HL-60 (cell line): ENCODE data around the gene U2AF2.

ENCODE experiments used
- DNase-seq, 2 experiments: peaks; one replicate each; pipeline ENCODE4 v3.0.0-alpha.2; 2010 to 2020; ENCODE audit warnings: low read depth in 1 of 2, low spot score in 1 of 2
- H3K27ac ChIP-seq: fragments of 250-450 bp; sonication (Bioruptor Pico); replicated peaks from 2 replicates; pipeline ENCODE4 v1.5.1; 2020; ENCODE audit warnings: mild to moderate bottlenecking, moderate library complexity
- H3K27me3 ChIP-seq: fragments of 250-450 bp; sonication (Bioruptor Pico); 2 replicates; pipeline ENCODE4 v1.5.1; 2021; ENCODE audit warnings: mild to moderate bottlenecking, moderate library complexity; ENCODE audit not compliant: insufficient read depth, poor library complexity, severe bottlenecking
- H3K4me3 ChIP-seq: replicated peaks from 2 replicates; pipeline ENCODE4 v1.5.1; 2011; ENCODE audit warnings: mild to moderate bottlenecking, control low read depth, low read length; ENCODE audit not compliant: insufficient read depth
- CTCF ChIP-seq: IDR thresholded peaks from one replicate; pipeline ENCODE4 v1.5.1; 2011; ENCODE audit warnings: low read length, control low read depth, inconsistent platforms; ENCODE audit not compliant: insufficient read depth
- GABPA ChIP-seq: IDR thresholded peaks from 2 replicates; pipeline ENCODE4 v1.6.1; 2012; ENCODE audit warnings: low read depth
- POLR2AphosphoS5 ChIP-seq: IDR thresholded peaks from 2 replicates; pipeline ENCODE4 v1.6.1; 2012; ENCODE audit warnings: low read depth
- REST ChIP-seq: IDR thresholded peaks from 2 replicates; pipeline ENCODE4 v1.6.1; 2012; ENCODE audit warnings: low read depth; ENCODE audit not compliant: insufficient replicate concordance
- SPI1 ChIP-seq: IDR thresholded peaks from 2 replicates; pipeline ENCODE4 v1.6.1; 2012; ENCODE audit warnings: low read depth, mild to moderate bottlenecking, borderline replicate concordance

Gene U2AF2

GRCh38 chr19:55690769-55691545, 36.1 kb downstream of the U2AF2 start:
- Histone ChIP-seq H3K4me3 (no peak overlapping the region), H3K27ac (no peak overlapping the region), H3K27me3 (no peaks in the 10 kb centered on the region)
- no peak for DNase-seq
- TF ChIP-seq CTCF: no peak
- TF ChIP-seq REST: no peak
- TF ChIP-seq SPI1: no peak
- TF ChIP-seq POLR2AphosphoS5: no peak
- TF ChIP-seq GABPA: no peak

GRCh38 chr19:55691561-55692481, 37.0 kb downstream of the U2AF2 start:
- no peak overlapping the region for H3K4me3 ChIP-seq

More at GRCh38 chr19:55691561-55692481, 37.0 kb downstream of the U2AF2 start:
- no peaks in the 10 kb centered on the region for H3K27me3 ChIP-seq
- TF ChIP-seq CTCF: no peak
- TF ChIP-seq REST: no peak
- TF ChIP-seq POLR2AphosphoS5: no peak
- no peak for TF ChIP-seq SPI1
- TF ChIP-seq GABPA: no peak
- no peak overlapping the region for H3K27ac ChIP-seq
- no peak for DNase-seq
